Right cardiac atrium (tissue), 5 donors: ENCODE measurements around the gene NBAS. TPM values are rescaled to one million over a fixed set of nuclear protein-coding genes. Genes with fewer than 3 reads are reported as not detected.

Source experiments
- ATAC-seq, 2 donors: fragments of 200-7000 bp; cut with Tn5 transposase; one replicate each; pipeline versions ENCODE4 v1.8.0 to v1.9.1; 2020; ENCODE audit warnings: moderate library complexity in 2 of 2, mild to moderate bottlenecking in 1 of 2
- DNase-seq, 3 donors: peaks; one replicate each; pipeline ENCODE4 v3.0.0-alpha.2; 2020
- H3K27ac ChIP-seq: one replicate; pipeline ENCODE4 v1.5.1; 2013; ENCODE audit warnings: mild to moderate bottlenecking, low read length, control low read depth, moderate library complexity
- H3K27me3 ChIP-seq: one replicate; pipeline ENCODE4 v1.6.1; 2013; ENCODE audit not compliant: control insufficient read depth, insufficient read depth
- H3K4me1 ChIP-seq: one replicate; pipeline ENCODE4 v1.6.1; 2013; ENCODE audit warnings: low read length; ENCODE audit not compliant: control insufficient read depth, insufficient read depth
- H3K4me3 ChIP-seq: one replicate; pipeline ENCODE4 v1.5.1; 2013; ENCODE audit warnings: low read length, control low read depth
- H3K9me3 ChIP-seq: one replicate; pipeline ENCODE4 v1.6.1; 2013; ENCODE audit warnings: low read length; ENCODE audit not compliant: control insufficient read depth
- WGBS: extraction: QIAGEN DNeasy Blood & Tissue Kit; methylation state at CpG from one replicate; pipeline ENCODE4 v1.1.7; 2013; 5-methylcytosine and 5-hydroxymethylcytosine counted together
- intact Hi-C, 4 donors: fragments of 100-400 bp; cut with DNase I; formaldehyde crosslinking; loops; one replicate each; pipeline versions ENCODE4 v1.11.0 to v1.14.0; 2022 to 2023
- polyA plus RNA-seq: library from polyadenylated mRNA; stranded (reverse); fragments of 200-250 nt; gene quantifications from one replicate; pipeline ENCODE4 v1.2.3, GENCODE V29; 2013
- total RNA-seq, 4 donors: library from RNA; stranded (reverse); fragmentation: NEBNext Ultra II Directional; extraction: Animal tissue kit (Norgen Biotek cat#: 25700); gene quantifications; one replicate each; pipeline ENCODE4 v1.2.1, GENCODE V29; 2021
- donor health status: healthy with polysubstance abuse.
- donor health status: DM: no; HTN: yes; CAD: no.
- donor health status: DM: no; HTN: no; CAD: no.
- donor health status: DM: no; HTN: yes; CAD: no; lungs with severe emphysema.
- donor health status: DM: yes; HTN: yes; CAD: no.

Gene NBAS
- total and polyA plus RNA-seq, 5 donors, result 22.4 to 59.4 (median 52.9) TPM

DNA sequence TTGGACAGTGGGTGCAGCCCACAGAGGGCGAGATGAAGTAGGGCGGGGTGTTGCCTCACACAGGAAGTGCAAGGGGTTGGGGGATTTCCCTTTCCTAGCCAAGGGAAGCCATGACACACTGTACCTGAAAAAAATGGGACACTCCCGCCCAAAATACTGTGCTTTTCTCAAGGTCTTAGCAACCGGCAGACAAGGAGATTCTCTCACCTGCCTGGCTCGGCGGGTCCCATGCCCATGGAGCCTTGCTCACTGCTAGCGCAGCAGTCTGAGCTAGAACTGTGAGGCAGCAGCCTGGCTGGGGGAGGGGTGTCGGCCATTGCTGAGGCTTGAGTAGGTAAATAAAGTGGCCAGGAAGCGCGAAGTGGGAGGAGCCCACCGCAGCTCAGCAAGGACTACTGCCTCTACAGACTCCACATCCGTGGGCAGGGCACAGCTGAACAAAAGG lies 244.7 kb downstream of the NBAS start:
- ATAC-seq (no peak), DNase-seq (peak in 1 of 3 donors; percentile 42)
- H3K9me3 ChIP-seq, result no peaks in the 10 kb centered on the region
- no peaks in the 10 kb centered on the region for H3K4me1 ChIP-seq
- H3K27me3 ChIP-seq, result no peaks in the 10 kb centered on the region
- no peak overlapping the region for H3K4me3 ChIP-seq
- intact Hi-C loops, result no loop called here
- H3K27ac ChIP-seq, result no peak overlapping the region
- WGBS, result 94% methylated on average over 12 of the region's 12 CpGs

DNA sequence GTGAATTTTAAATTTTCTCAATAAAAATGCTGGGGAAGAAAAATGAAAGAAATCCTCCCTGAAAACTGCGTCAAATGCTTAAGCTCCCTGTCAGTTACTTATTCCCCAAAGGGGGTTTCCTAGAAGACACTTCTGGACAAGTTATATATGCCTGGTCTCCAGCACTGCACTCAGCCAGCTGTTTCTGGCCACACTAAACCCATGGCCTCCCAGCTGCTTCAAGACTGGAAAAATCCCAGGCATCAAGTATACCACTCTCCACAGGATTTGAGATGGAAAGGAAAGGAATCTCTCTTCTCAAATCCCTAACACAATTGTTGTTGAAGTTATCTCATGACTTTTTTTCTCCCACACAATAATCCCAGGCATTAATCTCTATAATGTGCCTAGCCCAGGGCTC lies 245.7 kb downstream of the NBAS start:
- 85% methylated on average over 1 of the region's 1 CpG for WGBS
- no peak overlapping the region for H3K27ac ChIP-seq
- no peak for ATAC-seq
- no peaks in the 10 kb centered on the region for H3K9me3 ChIP-seq
- H3K4me1 ChIP-seq, result no peaks in the 10 kb centered on the region
- no peak overlapping the region for H3K4me3 ChIP-seq
- no peaks in the 10 kb centered on the region for H3K27me3 ChIP-seq
- DNase-seq, result no peak
- intact Hi-C loops, result no loop called here

DNA sequence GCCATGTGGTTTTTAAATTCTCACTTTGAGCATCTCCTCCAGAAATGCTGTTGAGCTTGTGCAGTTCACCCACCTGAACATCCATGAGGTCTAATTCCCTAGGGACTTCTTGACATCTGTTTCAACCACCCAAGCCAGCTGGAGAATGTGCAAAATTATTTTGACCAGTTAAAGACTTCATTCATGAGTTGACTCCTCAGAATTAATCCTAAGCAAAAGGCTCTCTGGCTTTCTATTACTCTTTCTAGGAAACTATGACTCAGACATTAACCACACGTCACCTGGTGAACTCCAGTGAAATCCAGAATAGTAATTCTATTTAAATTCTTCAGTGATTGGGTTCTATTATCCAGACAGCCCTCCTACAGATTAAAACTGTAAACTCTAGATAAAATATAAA lies 247.5 kb downstream of the NBAS start:
- 60% methylated on average over 1 of the region's 1 CpG for WGBS
- Histone ChIP-seq H3K4me3 (no peak overlapping the region), H3K4me1 (no peaks in the 10 kb centered on the region), H3K27me3 (no peaks in the 10 kb centered on the region), H3K27ac (no peak overlapping the region), H3K9me3 (no peaks in the 10 kb centered on the region)
- intact Hi-C loops, result no loop called here
- DNase-seq (no peak), ATAC-seq (no peak)

DNA sequence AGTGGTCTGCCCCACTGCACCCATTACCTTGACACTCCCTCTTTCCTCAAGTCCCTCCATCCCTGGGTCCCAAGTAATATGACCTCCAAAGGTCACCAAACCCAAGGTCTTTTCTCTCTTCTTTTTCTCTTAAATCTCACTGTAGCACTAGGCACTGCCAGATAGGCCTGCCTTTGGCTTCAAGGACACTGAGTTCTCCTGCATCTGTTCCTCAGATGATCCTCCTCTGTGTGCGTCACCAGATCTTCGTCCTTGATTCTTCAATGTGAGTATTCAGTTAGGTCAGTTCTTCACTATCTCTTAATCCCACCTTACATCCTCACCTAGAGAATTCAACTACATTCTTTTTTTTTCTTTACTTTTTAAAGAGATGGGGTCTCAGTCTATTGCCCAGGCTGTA lies 249.2 kb downstream of the NBAS start:
- intact Hi-C loops, result no loop called here
- DNase-seq, result no peak
- no peak for ATAC-seq
- Histone ChIP-seq H3K27ac (no peak overlapping the region), H3K4me3 (no peak overlapping the region), H3K27me3 (no peaks in the 10 kb centered on the region), H3K9me3 (no peaks in the 10 kb centered on the region), H3K4me1 (no peaks in the 10 kb centered on the region)
- WGBS, result 96% methylated on average over 2 of the region's 2 CpGs

DNA sequence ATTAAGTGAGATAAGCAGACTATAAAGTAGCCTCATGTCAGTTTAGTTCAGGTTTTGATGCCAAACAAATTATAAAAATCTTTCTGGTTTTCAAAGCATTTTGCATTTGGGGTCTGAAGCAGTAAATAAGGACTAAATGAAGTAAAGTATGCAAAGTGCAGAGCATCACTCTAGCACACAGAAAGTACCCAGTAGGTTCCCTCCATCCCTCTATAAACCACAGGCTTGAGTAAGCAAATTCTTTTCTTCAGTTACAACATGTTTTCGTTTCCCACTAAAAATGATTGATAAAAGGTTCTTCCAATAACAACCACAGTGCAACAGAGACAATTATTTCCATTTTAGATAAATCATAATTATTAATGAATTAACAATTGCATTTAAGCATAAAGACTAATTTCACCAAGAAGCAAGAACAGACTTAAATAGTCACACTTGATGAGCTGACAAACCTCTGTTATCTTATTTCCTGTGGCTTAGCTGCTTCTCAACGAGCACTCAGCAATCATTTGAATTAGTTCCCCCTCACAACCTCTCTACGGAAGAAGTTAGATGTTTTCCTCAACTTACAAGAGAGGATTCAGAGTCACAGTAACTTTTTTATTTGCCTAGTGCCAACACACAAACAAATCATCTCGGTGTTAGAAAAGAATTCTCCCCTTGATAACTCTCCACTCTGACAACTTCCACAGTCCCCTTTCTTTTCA lies 249.8 kb downstream of the NBAS start:
- no peak for ATAC-seq
- no peak overlapping the region for H3K27ac ChIP-seq
- H3K27me3 ChIP-seq, result no peaks in the 10 kb centered on the region
- no peak for DNase-seq
- intact Hi-C loops, result no loop called here
- H3K9me3 ChIP-seq, result no peaks in the 10 kb centered on the region
- H3K4me1 ChIP-seq, result no peaks in the 10 kb centered on the region
- no peak overlapping the region for H3K4me3 ChIP-seq
- WGBS, result 39% methylated on average over 4 of the region's 4 CpGs

DNA sequence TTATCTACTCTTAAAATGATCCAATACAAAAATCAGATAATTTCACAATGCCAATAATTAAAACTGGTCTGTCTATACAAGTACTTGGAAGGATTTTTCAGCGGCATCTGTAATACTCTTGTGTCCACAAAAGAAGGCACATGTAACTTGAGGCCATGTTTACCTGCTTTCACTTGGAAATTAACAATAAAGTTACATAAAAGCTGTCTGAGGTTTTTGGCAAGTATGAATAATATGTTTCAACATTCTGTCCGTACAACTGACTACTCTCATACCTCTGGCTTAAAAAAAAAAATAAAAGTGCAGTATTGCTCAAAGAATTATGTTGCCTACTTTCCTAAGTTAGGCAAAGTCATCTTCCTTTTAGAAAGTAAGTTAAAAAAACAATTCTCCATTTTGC lies 253.6 kb downstream of the NBAS start:
- Histone ChIP-seq H3K4me3 (no peak overlapping the region), H3K27me3 (no peaks in the 10 kb centered on the region), H3K27ac (no peak overlapping the region), H3K4me1 (no peaks in the 10 kb centered on the region), H3K9me3 (no peaks in the 10 kb centered on the region)
- intact Hi-C loops, result no loop called here
- 67% methylated on average over 2 of the region's 2 CpGs for WGBS
- DNase-seq, result no peak
- no peak for ATAC-seq

DNA sequence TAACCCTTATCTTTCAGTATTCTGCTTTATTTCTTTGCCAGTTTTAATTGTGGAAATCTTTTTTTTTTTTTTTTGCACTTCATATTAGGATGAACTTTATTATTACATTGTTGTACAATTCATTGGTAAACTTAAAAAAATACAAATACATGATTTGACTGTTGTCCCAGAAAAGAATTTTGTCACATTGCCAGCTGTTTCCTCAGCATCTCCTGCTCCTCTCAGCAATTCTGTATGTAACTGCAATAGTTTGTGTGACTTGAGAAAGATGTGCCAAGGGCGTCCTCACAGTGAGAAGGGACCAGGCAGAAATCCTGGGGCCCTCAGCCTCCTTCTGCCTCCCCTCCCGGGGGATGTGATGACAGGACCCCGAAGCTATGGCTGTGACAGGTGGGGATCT lies 254.4 kb downstream of the NBAS start:
- Histone ChIP-seq H3K4me1 (no peaks in the 10 kb centered on the region), H3K27me3 (no peaks in the 10 kb centered on the region), H3K4me3 (no peak overlapping the region), H3K27ac (no peak overlapping the region), H3K9me3 (no peaks in the 10 kb centered on the region)
- intact Hi-C loops, result no loop called here
- WGBS, result 61% methylated on average over 3 of the region's 3 CpGs
- DNase-seq (no peak), ATAC-seq (no peak)

DNA sequence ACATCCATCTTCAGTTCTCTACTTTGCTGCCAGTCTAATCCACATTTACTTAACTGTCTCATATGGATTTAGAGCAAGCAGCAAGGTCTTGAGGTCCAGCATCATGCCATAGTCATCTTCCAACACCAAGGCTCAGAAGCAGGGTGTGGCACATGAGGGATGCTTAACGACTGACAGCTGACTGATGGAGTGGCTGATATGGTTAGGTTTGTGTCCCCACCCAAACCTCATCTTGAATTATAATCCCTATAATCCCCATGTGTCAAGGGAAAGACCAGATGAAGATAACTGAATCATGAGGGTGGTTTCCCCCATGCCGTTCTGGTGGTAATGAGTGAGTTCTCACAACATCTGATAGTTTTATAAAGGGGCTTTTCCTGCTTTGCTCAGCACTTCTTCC lies 257.3 kb downstream of the NBAS start:
- DNase-seq (no peak), ATAC-seq (no peak)
- intact Hi-C loops, result no loop called here
- no peaks in the 10 kb centered on the region for H3K9me3 ChIP-seq
- no peak overlapping the region for H3K27ac ChIP-seq
- 84% methylated on average over 2 of the region's 2 CpGs for WGBS
- H3K27me3 ChIP-seq, result no peaks in the 10 kb centered on the region
- no peak overlapping the region for H3K4me3 ChIP-seq
- H3K4me1 ChIP-seq, result no peaks in the 10 kb centered on the region

DNA sequence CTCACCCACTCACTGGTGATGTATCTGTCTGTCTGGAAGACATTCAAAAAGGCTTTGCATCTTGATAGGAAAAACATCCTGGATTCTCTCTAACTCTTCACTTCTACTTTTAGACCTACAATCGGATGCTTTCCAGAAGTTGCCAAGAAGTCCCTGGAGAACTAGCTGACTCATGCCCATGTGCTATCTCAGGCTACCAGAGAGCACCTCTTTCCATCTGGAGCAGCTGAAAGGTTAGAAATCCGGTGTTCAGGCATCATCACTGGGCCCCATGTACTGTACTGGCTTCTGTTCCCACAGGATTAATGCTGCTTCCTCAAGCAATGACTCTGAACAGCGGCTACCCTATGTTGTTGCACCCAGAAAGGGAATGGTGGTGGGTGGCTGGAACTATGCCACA lies 259.0 kb downstream of the NBAS start:
- Histone ChIP-seq H3K27ac (no peak overlapping the region), H3K4me1 (no peaks in the 10 kb centered on the region), H3K4me3 (no peak overlapping the region), H3K27me3 (no peaks in the 10 kb centered on the region), H3K9me3 (no peaks in the 10 kb centered on the region)
- WGBS, result 62% methylated on average over 3 of the region's 3 CpGs
- DNase-seq, result no peak
- intact Hi-C loops, result no loop called here
- no peak for ATAC-seq

DNA sequence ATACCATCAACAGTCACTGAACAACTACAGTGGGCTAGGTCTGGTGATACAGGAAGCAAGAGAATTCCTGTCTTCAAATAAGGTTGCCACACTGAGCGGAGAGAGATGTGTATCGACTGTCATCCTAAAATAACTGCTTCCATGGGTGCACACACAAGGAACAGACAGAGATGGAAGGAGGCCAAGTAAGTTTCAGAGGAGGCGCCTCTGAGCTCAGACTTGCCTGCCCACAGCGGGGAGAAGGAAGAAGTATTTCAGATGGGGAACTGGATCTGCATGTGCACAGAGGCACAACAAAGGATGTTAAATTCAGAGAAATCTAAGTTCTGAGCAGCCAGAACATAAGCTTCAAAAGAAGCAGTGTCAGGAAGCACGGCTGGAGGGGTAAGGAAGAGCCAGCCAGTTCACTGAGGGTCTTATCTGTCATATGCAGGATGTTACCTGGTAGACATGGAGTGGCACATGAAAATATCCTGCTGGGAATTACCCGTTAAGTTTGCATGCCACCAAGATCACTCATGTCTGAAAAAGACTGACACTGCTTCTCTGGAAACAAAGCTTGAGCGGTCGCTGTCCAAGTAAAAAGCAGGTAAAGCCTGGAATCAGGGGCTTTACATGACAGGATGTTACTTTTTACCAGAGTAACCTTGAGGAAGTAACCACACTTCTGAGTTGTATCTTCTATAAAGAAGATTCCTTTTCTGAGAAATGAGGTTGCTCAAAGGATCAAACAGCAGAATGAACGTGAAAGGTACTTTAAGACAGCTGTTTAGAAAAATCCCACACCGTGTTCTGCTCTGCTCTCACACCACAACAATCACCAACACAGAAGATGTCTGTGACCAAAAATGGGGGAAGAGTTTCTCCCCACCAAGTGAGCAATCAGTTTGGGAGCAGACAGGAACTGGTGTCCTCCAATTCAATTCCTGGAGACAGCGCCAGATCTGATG lies 260.2 kb downstream of the NBAS start:
- Histone ChIP-seq H3K4me3 (no peak overlapping the region), H3K27ac (no peak overlapping the region), H3K9me3 (no peaks in the 10 kb centered on the region), H3K4me1 (no peaks in the 10 kb centered on the region), H3K27me3 (no peaks in the 10 kb centered on the region)
- no peak for ATAC-seq
- 72% methylated on average over 11 of the region's 11 CpGs for WGBS
- intact Hi-C loops, result no loop called here
- DNase-seq, result no peak

DNA sequence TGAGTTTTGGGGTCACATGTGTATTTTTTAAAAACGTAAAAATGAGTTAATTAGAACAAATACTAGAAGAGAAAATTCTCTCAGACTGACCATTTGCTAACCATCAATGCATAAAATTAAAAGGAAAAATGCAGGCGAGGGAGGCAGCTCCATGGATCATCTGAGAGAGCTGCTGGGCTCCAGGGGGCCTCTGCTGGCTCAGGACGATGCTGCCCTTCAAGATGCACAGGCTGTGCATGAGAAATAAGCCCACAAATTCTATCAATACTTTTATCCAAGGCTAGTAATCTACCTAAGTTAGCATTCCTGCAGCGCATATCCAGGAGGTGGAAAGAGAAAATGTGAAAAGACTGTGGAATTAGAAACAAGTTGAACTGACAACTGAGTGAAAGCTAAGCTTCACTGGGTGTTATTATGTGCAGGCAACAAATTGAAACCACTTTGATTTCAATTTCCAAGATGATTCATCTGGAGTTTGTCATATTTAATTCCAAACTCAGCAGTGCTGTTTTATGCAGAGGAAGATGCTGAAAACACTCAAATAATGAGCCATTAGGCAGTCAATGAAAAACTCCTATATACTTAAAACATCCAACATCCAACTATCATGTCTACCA lies 261.1 kb downstream of the NBAS start:
- H3K4me3 ChIP-seq, result no peak overlapping the region
- no peak for DNase-seq
- no peaks in the 10 kb centered on the region for H3K27me3 ChIP-seq
- no peaks in the 10 kb centered on the region for H3K4me1 ChIP-seq
- 90% methylated on average over 4 of the region's 4 CpGs for WGBS
- intact Hi-C loops, result no loop called here
- no peak for ATAC-seq
- no peaks in the 10 kb centered on the region for H3K9me3 ChIP-seq
- H3K27ac ChIP-seq, result no peak overlapping the region
